ENCODE results near the gene KIF26B.
"Not testable (repeated sequence)": the region's sequence is repeated elsewhere in the genome, so short reads cannot be mapped to it uniquely, and the experiment has no call there.

The KIF26B gene

DNA sequence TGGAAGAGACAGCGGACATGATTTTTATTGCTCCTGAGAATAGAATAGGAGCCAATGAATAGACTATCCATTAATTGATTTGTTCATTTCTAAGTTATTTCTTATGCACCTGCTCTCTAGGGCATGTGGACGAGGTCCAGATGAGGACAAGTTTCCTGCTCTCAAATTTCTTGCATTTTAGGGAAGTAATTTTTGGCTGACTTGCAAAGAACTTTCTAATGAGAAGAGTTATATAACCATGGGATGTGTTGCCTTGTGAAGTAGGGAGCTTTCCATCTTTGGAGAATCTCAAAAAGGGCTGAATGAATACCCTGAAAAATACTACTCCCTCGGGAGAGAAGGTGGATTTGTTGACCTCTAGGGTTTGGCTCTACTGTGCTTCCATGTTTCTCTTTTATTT is 243.0 kb downstream of the KIF26B start:
- DNase-seq, result no peak

- no peak for DNase-seq
Observed at GRCh38 chr1:245398180-245398579, 243.4 kb downstream of the KIF26B start.

GRCh38 chr1:245401881-245402587 is 247.2 kb downstream of the KIF26B start:
- DNase-seq, result no peak

DNA sequence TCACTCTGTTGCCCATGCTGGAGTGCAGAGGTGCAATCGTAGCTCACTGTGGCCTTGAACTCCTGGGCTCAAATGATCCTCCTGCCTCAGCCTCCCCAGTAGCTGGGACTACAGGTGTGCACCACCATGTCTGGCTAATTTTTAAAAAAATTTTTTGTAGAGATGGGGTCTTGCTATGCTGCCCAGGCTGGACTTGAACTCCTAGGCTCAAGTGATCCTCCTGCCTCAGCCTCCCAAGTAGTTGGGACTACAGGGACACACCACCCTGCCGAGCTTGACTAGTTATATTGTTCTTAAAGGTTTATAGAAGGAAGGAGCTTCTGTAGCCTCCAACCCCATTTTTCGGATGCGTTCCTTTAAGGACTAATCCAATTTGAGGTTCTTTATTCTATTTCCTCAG is 248.2 kb downstream of the KIF26B start:
- not testable (repeated sequence) for DNase-seq

DNA sequence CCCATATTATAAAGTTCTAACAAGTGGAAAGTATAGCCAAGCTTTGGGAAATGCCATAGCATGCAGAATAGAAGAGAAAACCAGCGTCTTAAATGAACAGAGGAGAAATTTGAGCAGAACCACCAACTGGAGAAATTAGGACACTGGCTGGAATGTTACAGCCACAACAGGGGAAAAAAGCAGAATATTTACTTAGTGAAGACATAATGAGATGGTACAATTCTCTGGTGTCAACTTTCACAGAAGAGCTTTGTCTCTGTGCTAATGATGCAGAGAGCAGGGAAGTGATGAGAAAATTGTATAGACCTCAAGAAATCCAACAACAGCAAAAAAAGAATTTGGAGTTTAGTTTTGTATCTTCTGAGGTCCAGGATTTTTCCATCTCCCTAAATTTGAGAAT is 249.7 kb downstream of the KIF26B start:
- DNase-seq, result peak; percentile 35

GRCh38 chr1:245404952-245405351 is 250.2 kb downstream of the KIF26B start:
- DNase-seq, result no peak

DNA sequence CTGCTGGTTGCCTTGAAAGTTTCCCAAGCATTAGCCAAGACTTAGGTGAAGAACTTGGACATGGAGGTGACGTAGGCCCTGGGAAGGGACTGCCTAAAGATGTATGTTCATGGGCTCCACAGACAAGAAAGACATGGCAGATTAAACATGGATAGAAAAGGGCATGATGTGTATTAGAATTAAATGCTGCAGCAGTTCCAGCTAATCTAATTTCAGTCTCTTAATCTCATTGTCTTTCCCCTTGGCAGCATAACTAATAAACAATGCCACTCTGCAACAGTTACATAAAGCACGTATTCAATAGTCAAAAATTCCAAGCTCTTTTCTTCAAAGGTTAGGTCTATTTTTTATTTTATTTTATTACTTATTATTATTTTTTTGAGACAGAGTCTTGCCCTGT is 251.6 kb downstream of the KIF26B start:
- no peak for DNase-seq

GRCh38 chr1:245407983-245408382 is 253.2 kb downstream of the KIF26B start:
- no peak for DNase-seq

DNA sequence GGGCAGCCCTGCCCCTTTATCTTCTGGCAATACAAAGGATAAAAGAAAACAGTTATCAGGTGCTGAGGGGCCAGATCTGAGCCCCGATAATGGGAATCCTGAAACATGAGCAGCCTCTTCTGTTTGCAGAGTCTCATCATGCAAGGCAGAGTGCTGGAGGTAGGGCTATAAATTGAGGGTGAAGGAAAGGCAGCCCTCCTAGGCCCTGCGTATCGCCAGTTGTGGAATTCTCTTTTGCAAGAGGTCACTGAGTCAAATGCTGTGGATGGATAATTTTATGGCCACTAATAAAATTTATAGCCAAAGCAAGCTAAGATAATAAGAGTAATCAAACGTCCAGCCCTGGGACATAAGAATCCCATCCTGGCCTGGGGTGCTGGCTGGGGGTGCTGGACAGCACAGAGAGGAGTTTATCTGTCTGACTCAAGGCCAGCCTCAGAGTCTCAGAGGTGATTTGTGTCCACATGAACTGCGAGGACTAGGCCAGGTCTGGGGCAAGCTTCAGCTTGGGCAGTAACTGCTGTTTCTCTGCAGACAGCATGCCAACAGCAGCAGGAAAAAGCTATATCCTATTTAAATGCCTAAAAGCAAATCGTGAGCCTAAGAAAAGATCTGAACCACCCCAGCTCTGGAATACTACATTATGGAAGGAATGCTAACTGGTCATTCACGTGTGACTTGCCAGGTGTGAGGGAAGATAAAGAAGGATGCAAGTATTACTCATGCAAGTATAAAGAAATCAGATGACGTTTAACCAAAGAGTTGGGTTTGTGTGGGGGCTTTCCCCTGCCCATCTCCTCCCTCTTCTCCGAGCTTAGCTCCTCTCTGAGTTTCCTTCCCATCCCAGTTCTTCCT is 254.8 kb downstream of the KIF26B start:
- no peak for DNase-seq

- no peak for DNase-seq
Observed at GRCh38 chr1:245411245-245412036, 256.7 kb downstream of the KIF26B start.

DNA sequence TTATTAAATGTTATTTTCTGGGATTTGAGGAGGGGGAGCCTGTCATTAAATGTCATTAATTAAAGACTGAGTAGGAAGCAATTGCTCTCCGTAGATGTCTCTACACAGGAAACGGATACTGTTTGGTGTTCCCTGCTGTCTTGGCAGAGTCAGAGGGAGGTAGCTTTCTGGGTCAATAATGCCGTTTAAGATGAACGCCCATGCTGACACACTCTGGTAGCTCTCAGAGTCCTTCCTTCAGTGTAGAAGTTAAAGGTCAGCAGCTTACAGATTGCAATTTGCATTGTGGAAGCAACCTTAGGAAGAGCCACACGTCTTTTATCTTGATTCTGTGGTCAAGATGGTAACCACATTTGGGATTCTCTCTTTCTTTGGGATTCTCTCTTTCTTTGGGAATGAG is 257.5 kb downstream of the KIF26B start:
- DNase-seq, result no peak

GRCh38 chr1:245416781-245417180 is 262.0 kb downstream of the KIF26B start:
- DNase-seq, result no peak

- DNase-seq, result no peak
Observed at GRCh38 chr1:245418077-245418476, 263.3 kb downstream of the KIF26B start.

DNA sequence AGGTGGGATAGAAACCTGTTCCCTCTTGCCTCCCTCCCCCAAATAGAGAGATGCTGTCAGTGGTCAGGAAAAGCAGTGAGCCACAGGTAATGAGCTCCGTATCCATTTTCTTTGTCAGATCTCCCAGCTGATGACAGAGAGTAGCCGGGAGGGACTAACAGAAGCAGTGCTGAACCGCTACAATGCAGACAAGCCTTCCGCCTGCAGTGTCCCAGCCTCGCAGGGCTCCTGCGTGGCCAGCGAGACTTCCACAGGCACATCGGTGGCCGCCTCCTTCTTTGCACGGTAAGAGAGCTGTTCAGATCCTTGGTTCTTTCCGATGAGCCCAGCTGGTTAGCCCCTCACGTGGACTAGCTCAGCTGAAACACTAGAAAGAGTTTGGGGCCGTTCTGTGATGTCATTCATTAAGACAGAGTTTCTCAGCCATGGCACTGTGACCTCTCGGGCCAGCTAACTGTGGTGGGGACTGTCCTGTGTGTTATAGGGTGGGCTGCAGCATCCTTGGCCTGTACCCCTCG is 264.7 kb downstream of the KIF26B start:
- DNase-seq, result no peak

GRCh38 chr1:245419989-245420388 is 265.2 kb downstream of the KIF26B start:
- no peak for DNase-seq

DNA sequence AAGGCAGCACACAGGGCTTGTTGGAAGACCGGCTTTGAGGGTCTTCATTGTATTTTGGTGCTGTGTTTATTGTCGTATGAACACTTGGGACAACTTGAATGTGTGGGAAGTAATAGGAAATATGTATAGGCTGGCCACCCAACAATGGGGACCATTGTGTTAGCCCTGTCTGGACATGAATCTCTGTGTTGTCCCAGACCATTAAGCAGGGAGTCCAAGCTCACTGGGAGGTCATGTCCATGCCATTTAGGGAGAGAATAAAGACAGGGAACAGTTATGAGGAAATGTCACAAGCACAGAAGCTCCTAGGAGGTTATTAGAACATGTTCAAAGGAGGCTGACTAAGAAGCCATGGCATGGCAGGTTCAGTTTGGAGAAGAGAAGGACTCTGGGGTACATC is 266.1 kb downstream of the KIF26B start:
- DNase-seq, result no peak

DNA sequence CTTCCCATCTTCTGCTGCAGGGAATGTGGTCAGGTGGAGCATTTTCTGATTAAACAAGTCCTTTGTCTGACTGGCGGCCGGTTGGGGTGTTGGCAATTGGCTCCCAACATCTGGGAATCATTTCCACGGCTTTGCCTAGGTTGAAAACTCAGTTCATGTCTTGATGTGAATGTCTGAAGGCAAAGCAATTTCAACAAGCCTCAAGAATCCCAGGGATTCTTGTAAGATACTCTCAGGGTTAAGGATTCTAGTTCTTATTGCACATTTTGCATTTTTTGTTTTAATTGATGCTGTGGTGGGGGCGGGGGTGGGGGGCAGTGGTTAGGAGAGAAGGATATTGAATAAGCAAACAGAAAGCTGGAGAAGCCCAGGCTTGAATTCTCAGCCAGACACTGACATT is 273.9 kb downstream of the KIF26B start:
- no peak for DNase-seq

DNA sequence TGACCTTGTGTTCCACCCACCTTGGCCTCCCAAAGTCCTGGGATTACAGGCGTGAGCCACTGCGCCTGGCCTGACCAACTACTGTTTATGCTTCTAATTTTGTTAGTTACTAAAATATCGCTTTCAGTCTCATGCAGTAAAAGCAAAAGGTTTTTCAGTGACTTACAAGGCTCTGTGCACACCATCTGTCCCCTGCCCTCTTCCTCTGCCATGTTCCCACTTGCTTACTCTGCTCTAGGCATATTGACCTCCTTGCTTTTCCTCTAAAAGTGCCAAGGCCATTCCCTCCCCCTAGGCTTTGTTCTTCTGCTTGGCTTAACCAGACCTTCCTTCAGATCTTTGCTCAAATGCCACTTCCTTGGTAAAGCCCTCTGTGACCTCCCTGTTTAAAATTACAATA is 276.9 kb downstream of the KIF26B start:
- DNase-seq, result no peak

DNA sequence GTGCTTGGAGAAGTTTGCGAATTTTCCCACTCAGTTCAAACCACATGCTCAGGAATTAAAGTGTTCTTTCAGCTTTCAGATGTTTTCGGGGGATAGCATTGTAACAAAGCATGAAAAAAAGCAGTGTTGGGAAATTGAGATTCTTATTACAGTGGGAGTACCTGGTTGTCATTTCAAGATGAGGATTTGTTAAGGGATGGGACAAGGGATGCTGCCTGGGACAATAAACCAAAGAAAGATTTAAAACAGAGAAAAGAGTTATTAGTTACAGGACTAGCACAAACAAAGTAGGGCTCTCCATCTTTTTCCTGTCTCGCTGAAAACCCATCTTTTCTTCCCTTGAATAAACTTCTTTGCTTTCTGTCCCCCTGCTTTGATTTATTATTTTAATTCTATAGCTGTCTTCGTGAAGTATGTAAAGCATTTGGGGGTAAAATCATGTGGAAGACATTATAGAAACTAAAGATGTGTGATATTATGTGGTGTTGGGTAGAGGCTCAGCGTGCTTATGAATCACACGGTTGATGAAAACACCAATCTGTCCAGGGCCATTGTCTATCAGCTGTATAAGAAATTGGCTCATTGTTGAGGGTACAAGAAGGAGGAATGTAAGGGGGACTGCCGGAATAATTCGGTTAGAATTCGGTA is 277.6 kb downstream of the KIF26B start:
- no peak for DNase-seq

- DNase-seq, result no peak
Observed at GRCh38 chr1:245433561-245433960, 278.8 kb downstream of the KIF26B start.

DNA sequence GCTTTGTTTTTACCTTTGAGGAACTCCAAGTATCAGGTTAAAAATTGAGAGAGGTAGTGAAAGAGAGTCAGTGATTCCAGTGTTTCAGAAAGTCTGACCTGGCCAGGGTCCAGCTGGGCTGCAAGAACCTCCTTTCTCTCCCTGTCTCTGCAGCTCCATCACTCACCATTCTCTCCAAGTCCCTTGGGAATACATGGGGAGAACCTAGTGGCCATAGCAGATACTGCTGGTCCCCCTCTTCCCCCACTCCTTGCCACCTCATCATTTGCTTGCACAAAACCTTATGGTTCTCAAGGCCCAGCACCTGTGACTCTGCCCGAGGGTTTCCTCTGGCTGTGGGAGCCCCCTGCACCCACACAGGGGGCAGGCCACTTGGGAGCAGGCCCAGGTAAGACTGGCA is 279.5 kb downstream of the KIF26B start:
- DNase-seq, result peak; percentile 4

DNA sequence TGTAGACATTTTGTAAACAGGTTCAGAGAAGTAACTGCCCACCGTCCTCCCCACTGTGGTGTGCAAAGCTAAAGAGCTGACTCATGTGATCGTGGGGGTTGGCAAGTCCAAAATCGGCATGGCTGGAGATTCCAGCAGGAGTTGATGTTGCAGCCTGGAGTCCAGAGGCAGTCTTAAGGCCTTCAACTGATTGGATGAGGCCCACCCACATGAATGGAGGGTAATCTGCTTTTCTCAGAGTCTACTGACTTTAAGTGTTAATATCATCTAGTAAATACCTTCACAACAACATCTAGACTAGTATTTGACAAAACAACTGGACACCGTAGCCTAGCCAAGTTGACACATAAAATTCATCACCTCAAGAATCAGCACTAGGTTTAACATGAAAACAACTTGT is 281.6 kb downstream of the KIF26B start:
- no peak for DNase-seq

Measured in NCI-H345 (cell line).